Hepatocyte (in vitro differentiated cells): ENCODE data around the gene GYS1. TPM values are rescaled to one million over a fixed set of nuclear protein-coding genes. Genes with fewer than 3 reads are reported as not detected.

ENCODE experiments used
- DNase-seq: peaks from one replicate; pipeline ENCODE4 v3.0.0-alpha.2; 2016; ENCODE audit warnings: low spot score
- H2AFZ ChIP-seq: fragments of 200-600 bp; sonication (generic); 2 replicates; pipeline ENCODE4 v1.6.0; 2016; ENCODE audit warnings: antibody characterized with exemption, mild to moderate bottlenecking
- H3K27ac ChIP-seq: fragments of 200-600 bp; sonication (generic); 2 replicates; pipeline ENCODE4 v1.5.1; 2016; ENCODE audit warnings: mild to moderate bottlenecking
- H3K27me3 ChIP-seq: fragments of 200-600 bp; sonication (generic); 2 replicates; pipeline ENCODE4 v1.6.1; 2016
- H3K36me3 ChIP-seq: fragments of 200-600 bp; sonication (generic); replicated peaks from 2 replicates; pipeline ENCODE4 v1.5.1; 2016; ENCODE audit warnings: low read depth; ENCODE audit not compliant: insufficient read depth
- H3K4me1 ChIP-seq: fragments of 200-600 bp; sonication (generic); 2 replicates; pipeline ENCODE4 v1.5.1; 2016; ENCODE audit warnings: mild to moderate bottlenecking, moderate library complexity; ENCODE audit not compliant: insufficient read depth
- H3K4me2 ChIP-seq: fragments of 200-600 bp; sonication (generic); 2 replicates; pipeline ENCODE4 v1.6.0; 2016
- H3K4me3 ChIP-seq: fragments of 200-600 bp; sonication (generic); 2 replicates; pipeline ENCODE4 v1.5.1; 2016; ENCODE audit warnings: mild to moderate bottlenecking
- H3K79me2 ChIP-seq: fragments of 200-600 bp; sonication (generic); 2 replicates; pipeline ENCODE4 v1.6.0; 2017; ENCODE audit warnings: mild to moderate bottlenecking
- H3K9me2 ChIP-seq: fragments of 200-600 bp; sonication (generic); replicated peaks from 2 replicates; pipeline ENCODE4 v1.6.0; 2017; ENCODE audit warnings: mild to moderate bottlenecking; ENCODE audit not compliant: insufficient read depth
- H3K9me3 ChIP-seq: fragments of 200-600 bp; sonication (generic); 2 replicates; pipeline ENCODE4 v1.5.1; 2016; ENCODE audit warnings: low read depth, mild to moderate bottlenecking
- H4K20me1 ChIP-seq: fragments of 200-600 bp; sonication (generic); 2 replicates; pipeline ENCODE4 v1.6.0; 2016; ENCODE audit warnings: mild to moderate bottlenecking; ENCODE audit not compliant: insufficient read depth, poor library complexity, severe bottlenecking
- EZH2 ChIP-seq: fragments of 200-600 bp; sonication (generic); IDR thresholded peaks from 2 replicates; pipeline ENCODE4 v1.6.1; 2016; ENCODE audit warnings: antibody characterized with exemption, mild to moderate bottlenecking, borderline replicate concordance
- EZH2phosphoT487 ChIP-seq: fragments of 200-600 bp; sonication (generic); IDR thresholded peaks from one replicate; pipeline ENCODE4 v1.6.1; 2018; ENCODE audit warnings: antibody characterized with exemption, mild to moderate bottlenecking, low read depth, moderate library complexity; ENCODE audit not compliant: unreplicated experiment, severe bottlenecking
- WGBS: methylation state at CpG from one replicate; pipeline ENCODE4 v1.1.6; 2016; ENCODE audit warnings: low lambda C conversion rate; ENCODE audit errors: missing lambda C conversion rate; 5-methylcytosine and 5-hydroxymethylcytosine counted together
- polyA plus RNA-seq: library from polyadenylated mRNA; unstranded; fragments of >200 nt; fragmentation: Nextera tagmentation; extraction: Ambion mirVana; gene quantifications from 2 replicates; pipeline ENCODE4 v1.2.1, GENCODE V29; 2016
- total RNA-seq: library from RNA; depleted of rRNA; stranded (reverse); fragments of >200 nt; gene quantifications from 2 replicates; pipeline ENCODE4 v1.2.3, GENCODE V29; 2014
- TF ChIP-seq, protein P1 (sequence below): fragments of 200-600 bp; sonication (generic); IDR thresholded peaks from 2 replicates; pipeline ENCODE4 v1.5.1; 2016; ENCODE audit warnings: antibody characterized with exemption, mild to moderate bottlenecking; ENCODE audit not compliant: poor library complexity

GYS1 gene
- total and polyA plus RNA-seq, 2 experiments from 2014 or later, result 37.4 to 45.9 TPM

DNA sequence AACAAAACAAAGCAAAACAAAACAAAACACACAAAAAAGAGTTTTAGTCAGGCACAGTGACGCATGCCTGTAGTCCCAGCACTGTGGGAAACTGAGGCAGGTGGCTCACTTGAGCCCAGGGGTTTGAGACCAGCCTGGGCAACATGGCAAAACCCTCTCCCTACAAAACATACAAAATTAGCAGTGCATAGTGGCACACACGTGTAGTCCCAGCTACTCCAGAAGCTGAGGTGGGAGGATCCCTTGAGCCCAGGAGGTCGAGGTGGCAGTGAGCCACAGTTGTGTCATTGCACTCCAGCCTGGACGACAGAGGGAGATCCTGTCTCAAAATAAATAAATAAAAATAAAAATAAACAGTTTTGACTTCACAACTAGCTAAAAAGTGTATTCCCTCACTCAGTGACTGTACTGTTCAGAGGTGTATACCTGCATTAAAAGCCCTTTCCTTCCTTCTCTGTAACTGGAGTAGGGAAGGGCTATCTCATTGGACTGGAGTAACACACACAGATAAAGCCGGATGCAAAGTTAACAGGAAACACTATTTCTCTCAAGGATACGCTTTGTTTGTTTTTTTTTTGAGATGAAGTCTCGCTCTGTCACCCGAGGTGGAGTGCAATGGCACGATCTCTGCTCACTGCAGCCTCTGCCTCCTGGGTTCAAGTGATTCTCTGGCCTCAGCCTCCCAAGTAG is 42.1 kb downstream of the GYS1 start:
- H3K9me3 ChIP-seq, result no peaks in the 10 kb centered on the region
- WGBS, result 78% methylated on average over 9 of the region's 9 CpGs
- no peak for TF ChIP-seq EZH2phosphoT487
- no peak for TF ChIP-seq EZH2
- TF ChIP-seq, protein P1, sequence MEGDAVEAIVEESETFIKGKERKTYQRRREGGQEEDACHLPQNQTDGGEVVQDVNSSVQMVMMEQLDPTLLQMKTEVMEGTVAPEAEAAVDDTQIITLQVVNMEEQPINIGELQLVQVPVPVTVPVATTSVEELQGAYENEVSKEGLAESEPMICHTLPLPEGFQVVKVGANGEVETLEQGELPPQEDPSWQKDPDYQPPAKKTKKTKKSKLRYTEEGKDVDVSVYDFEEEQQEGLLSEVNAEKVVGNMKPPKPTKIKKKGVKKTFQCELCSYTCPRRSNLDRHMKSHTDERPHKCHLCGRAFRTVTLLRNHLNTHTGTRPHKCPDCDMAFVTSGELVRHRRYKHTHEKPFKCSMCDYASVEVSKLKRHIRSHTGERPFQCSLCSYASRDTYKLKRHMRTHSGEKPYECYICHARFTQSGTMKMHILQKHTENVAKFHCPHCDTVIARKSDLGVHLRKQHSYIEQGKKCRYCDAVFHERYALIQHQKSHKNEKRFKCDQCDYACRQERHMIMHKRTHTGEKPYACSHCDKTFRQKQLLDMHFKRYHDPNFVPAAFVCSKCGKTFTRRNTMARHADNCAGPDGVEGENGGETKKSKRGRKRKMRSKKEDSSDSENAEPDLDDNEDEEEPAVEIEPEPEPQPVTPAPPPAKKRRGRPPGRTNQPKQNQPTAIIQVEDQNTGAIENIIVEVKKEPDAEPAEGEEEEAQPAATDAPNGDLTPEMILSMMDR, result no peak

GRCh38 chr19:48950159-48950558 is 43.0 kb downstream of the GYS1 start:
- Histone ChIP-seq H2AFZ (no peak overlapping the region), H3K9me3 (no peaks in the 10 kb centered on the region), H3K36me3 (no peaks in the 10 kb centered on the region), H4K20me1 (no peaks in the 10 kb centered on the region), H3K27ac (no peak overlapping the region), H3K27me3 (no peaks in the 10 kb centered on the region), H3K4me1 (no peaks in the 10 kb centered on the region), H3K4me2 (no peak overlapping the region), H3K4me3 (no peak overlapping the region), H3K79me2 (peaks cover 3% of the 10 kb centered on the region), H3K9me2 (no peaks in the 10 kb centered on the region)
- 66% methylated on average over 3 of the region's 3 CpGs for WGBS
- TF ChIP-seq EZH2phosphoT487 (no peak), EZH2 (no peak)
- TF ChIP-seq, protein P1, result no peak
- no peak for DNase-seq

More for the DNA sequence above, 42.1 kb downstream of the GYS1 start:
- no peak for DNase-seq
- Histone ChIP-seq H3K4me1 (peaks cover 8% of the 10 kb centered on the region), H4K20me1 (no peaks in the 10 kb centered on the region), H3K36me3 (no peaks in the 10 kb centered on the region), H3K4me3 (no peak overlapping the region), H3K9me2 (no peaks in the 10 kb centered on the region), H3K79me2 (peaks cover 11% of the 10 kb centered on the region), H2AFZ (no peak overlapping the region), H3K27ac (no peak overlapping the region), H3K27me3 (no peaks in the 10 kb centered on the region), H3K4me2 (no peak overlapping the region)

DNA sequence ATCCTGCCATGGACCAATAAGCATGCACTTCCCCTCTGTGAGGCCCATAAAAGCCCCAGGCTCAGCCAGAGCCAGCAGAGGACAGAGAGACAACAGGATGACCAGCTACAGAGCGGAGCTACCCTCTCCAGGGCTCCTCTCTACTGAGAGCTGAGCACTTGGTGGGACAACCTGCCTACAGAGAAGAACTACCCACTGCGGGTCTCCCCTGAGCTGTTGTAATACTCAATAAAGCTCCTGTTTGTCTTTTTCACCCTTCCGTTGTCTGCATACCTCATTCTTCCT is 45.9 kb downstream of the GYS1 start:
- Histone ChIP-seq H3K4me2 (no peak overlapping the region), H3K4me1 (no peaks in the 10 kb centered on the region), H3K4me3 (no peak overlapping the region), H3K36me3 (no peaks in the 10 kb centered on the region), H3K9me2 (no peaks in the 10 kb centered on the region), H2AFZ (no peak overlapping the region), H3K9me3 (no peaks in the 10 kb centered on the region), H3K27ac (no peak overlapping the region), H4K20me1 (no peaks in the 10 kb centered on the region), H3K79me2 (no peaks in the 10 kb centered on the region), H3K27me3 (no peaks in the 10 kb centered on the region)
- no peak for DNase-seq
- no peak for TF ChIP-seq EZH2
- TF ChIP-seq, protein P1, result no peak
- no peak for TF ChIP-seq EZH2phosphoT487
- 83% methylated on average over 3 of the region's 3 CpGs for WGBS
